ENCODE results near the gene CLSTN2. TPM values are rescaled to one million over a fixed set of nuclear protein-coding genes. Genes with fewer than 3 reads are reported as not detected.

CLSTN2 gene
- total RNA-seq, 1 donor from 2014 or later = 9.7 TPM

- no peak for DNase-seq (ENCODE audit: low read depth)
Observed at GRCh38 chr3:139897759-139898158, 37.2 kb upstream of the CLSTN2 start.

GRCh38 chr3:139906418-139906817, 28.6 kb upstream of the CLSTN2 start:
- TF ChIP-seq CTCF (conservative IDR thresholded peaks at IDR 0.05; ENCODE audit: low read depth, low read length) = no peak
- DNase-seq (ENCODE audit: low read depth) = peak; percentile 86
- H3K4me3 ChIP-seq (ENCODE audit: low read depth, low read length) = no peak overlapping the region

More at GRCh38 chr3:139897759-139898158, 37.2 kb upstream of the CLSTN2 start:
- H3K4me3 ChIP-seq (ENCODE audit: low read depth, low read length) = no peak overlapping the region
- no peak for TF ChIP-seq CTCF (conservative IDR thresholded peaks at IDR 0.05; ENCODE audit: low read depth, low read length)

GRCh38 chr3:139909811-139910210, 25.2 kb upstream of the CLSTN2 start:
- TF ChIP-seq CTCF (conservative IDR thresholded peaks at IDR 0.05; ENCODE audit: low read depth, low read length) = no peak
- no peak overlapping the region for H3K4me3 ChIP-seq (ENCODE audit: low read depth, low read length)

DNA sequence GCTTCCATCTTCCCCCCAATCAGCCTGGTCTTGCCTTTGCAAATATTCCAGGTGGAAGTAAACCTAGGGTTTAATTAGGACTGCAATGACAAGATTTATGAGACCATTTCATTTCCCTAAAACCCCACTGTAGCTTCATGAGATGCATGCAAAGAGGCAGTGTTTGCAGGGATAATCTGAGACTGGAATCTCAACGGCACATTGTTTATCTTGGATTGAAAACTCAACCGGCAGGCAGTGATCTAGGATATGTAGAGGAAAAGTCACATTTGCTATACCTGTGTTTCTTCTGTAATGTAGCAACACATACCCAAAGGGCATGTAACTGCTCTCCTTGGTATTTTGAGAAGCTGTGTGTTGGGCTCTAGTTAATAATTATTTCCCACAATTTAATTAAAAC, 18.7 kb upstream of the CLSTN2 start:
- no peak for DNase-seq (ENCODE audit: low read depth)
- H3K4me3 ChIP-seq (ENCODE audit: low read depth, low read length) = no peak overlapping the region
- no peak for TF ChIP-seq CTCF (conservative IDR thresholded peaks at IDR 0.05; ENCODE audit: low read depth, low read length)

More at GRCh38 chr3:139909811-139910210, 25.2 kb upstream of the CLSTN2 start:
- no peak for DNase-seq (ENCODE audit: low read depth)

- DNase-seq (ENCODE audit: low read depth) = no peak
- H3K4me3 ChIP-seq (ENCODE audit: low read depth, low read length) = no peak overlapping the region
- TF ChIP-seq CTCF (conservative IDR thresholded peaks at IDR 0.05; ENCODE audit: low read depth, low read length) = no peak
Observed at GRCh38 chr3:139917226-139917785, 17.7 kb upstream of the CLSTN2 start.

DNA sequence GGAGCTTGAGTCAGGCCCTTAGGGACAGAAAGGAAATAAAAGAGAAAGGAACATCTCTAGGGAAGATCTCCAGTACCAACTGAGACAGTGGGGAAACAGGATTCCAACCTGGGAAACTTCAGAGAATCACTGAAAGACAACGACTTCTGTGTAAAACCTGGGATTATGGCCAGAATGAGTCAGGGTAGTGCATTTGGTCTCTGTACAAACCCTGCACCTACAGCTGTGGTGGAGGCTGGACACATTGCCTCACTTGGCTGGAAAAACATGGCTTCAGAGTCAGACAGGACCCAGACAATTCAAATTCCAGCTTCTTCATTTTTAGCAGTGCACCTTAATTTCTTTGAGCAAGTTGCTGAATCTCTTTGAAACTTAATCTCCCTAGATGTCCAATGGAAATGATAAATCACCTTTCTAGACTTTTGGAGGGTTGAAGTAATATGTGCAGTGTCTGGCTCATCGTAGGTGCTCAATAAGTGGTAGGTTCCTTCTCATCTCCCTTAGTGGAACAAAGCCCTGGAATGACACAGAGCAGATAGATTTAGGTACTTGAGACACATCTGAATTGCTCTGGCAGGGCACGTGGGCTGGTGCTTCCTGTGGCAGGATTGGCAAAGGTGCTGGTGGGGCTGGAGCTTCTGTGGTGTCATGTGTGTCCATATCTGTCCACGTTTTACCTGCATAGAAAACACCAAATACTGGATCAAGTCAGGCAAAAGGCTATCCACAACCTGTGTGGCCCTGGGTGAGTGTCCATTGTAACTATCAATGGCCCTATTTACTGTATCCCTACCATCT, 6.1 kb upstream of the CLSTN2 start:
- TF ChIP-seq CTCF (conservative IDR thresholded peaks at IDR 0.05; ENCODE audit: low read depth, low read length) = no peak
- DNase-seq (ENCODE audit: low read depth) = no peak

More for the DNA sequence above, 6.1 kb upstream of the CLSTN2 start:
- no peak overlapping the region for H3K4me3 ChIP-seq (ENCODE audit: low read depth, low read length)
